Esophagus squamous epithelium (tissue), 5 donors: ENCODE measurements around the gene ITPA. TPM values are rescaled to one million over a fixed set of nuclear protein-coding genes. Genes with fewer than 3 reads are reported as not detected.

Experiments used
- DNase-seq: peaks from one replicate; lab custom pipeline; 2025; lab: John Stamatoyannopoulos, UW
- H3K27ac ChIP-seq, 4 donors: fragments of 200-600 bp; sonication (generic); one replicate each; pipeline ENCODE4 v1.5.1; 2016 to 2019; ENCODE audit warnings: mild to moderate bottlenecking in 1 of 4
- H3K27me3 ChIP-seq, 4 donors: fragments of 200-600 bp; sonication (generic); 1 replicate in 3 of 4; 2 replicates in 1 of 4; pipeline versions ENCODE4 v1.5.1 to v1.6.0; 2017 to 2021; ENCODE audit warnings: antibody characterized with exemption in 1 of 4
- H3K36me3 ChIP-seq, 3 donors: fragments of 200-600 bp; sonication (generic); one replicate each; pipeline ENCODE4 v1.5.1; 2016 to 2019
- H3K4me1 ChIP-seq, 3 donors: fragments of 200-600 bp; sonication (generic); one replicate each; pipeline ENCODE4 v1.5.1; 2017 to 2019
- H3K4me3 ChIP-seq, 4 donors: fragments of 200-600 bp; sonication (generic); 1 replicate in 3 of 4; 2 replicates in 1 of 4; pipeline ENCODE4 v1.5.1; 2016 to 2019; ENCODE audit warnings: mild to moderate bottlenecking in 2 of 4, moderate library complexity in 1 of 4
- H3K9me3 ChIP-seq, 3 donors: fragments of 200-600 bp; sonication (generic); one replicate each; pipeline ENCODE4 v1.5.1; 2016 to 2019
- CTCF ChIP-seq, 6 experiments: fragments of 450-650 bp in 4 of 6; fragments of 200-600 bp in 2 of 6; sonication (generic) in 2 of 6; IDR thresholded peaks; one replicate each; pipeline ENCODE4 v1.5.1; 2016 to 2019; ENCODE audit warnings: antibody characterized with exemption in 6 of 6, mild to moderate bottlenecking in 4 of 6, moderate library complexity in 4 of 6
- POLR2A ChIP-seq, 4 donors: fragments of 450-650 bp; IDR thresholded peaks; one replicate each; pipeline ENCODE4 v1.6.1; 2017; ENCODE audit warnings: antibody characterized with exemption in 4 of 4, mild to moderate bottlenecking in 4 of 4, moderate library complexity in 3 of 4
- WGBS, 2 donors: methylation state at CpG; one replicate each; pipeline ENCODE4 v1.1.5; 2018; 5-methylcytosine and 5-hydroxymethylcytosine counted together
- intact Hi-C: fragments of 100-400 bp; cut with DNase I; formaldehyde crosslinking; loops from one replicate; pipeline ENCODE4 v1.15.0; 2022
- total RNA-seq, 4 donors: library from RNA; depleted of rRNA; stranded (reverse); fragments of >200 nt; gene quantifications; one replicate each; pipeline ENCODE4 v1.1.0, GENCODE V29; 2016
- donor health status: DM: yes; HTN: yes; CAD: no.

The ITPA gene
- total RNA-seq, 4 donors from 2014 or later, result 47.1 to 54.5 (median 48.7) TPM

- Histone ChIP-seq H3K4me3 (no peak overlapping the region), H3K27ac (no peak overlapping the region), H3K9me3 (no peaks in the 10 kb centered on the region), H3K27me3 (no peaks in the 10 kb centered on the region), H3K4me1 (peaks cover 0 to 40% (median 10%) of the 10 kb centered on the region in 3 donors), H3K36me3 (peaks cover 0 to 68% (median 0%) of the 10 kb centered on the region in 3 donors)
- WGBS, 2 donors, result 85 to 88% methylated on average over 8 to 12 of the region's 42 CpGs
- TF ChIP-seq CTCF (IDR thresholded peaks at IDR 0.05) (no peak), POLR2A (IDR thresholded peaks at IDR 0.05) (no peak)
- intact Hi-C loops, result no loop called here
- no peak for DNase-seq
These were observed 18.8 kb downstream of the ITPA start for GRCh38 chr20:3227936-3228749.

GRCh38 chr20:3228750-3229032, 19.4 kb downstream of the ITPA start:
- no peak overlapping the region for H3K4me3 ChIP-seq
- H3K27ac ChIP-seq, result no peak overlapping the region
- TF ChIP-seq CTCF (IDR thresholded peaks at IDR 0.05) (no peak), POLR2A (IDR thresholded peaks at IDR 0.05) (no peak)
- peaks cover 0 to 64% (median 0%) of the 10 kb centered on the region in 3 donors for H3K36me3 ChIP-seq
- DNase-seq, result no peak
- H3K9me3 ChIP-seq, result no peaks in the 10 kb centered on the region
- H3K4me1 ChIP-seq, result peaks cover 0 to 35% (median 10%) of the 10 kb centered on the region in 3 donors
- 87% methylated on average over 6 of the region's 11 CpGs; no CpG with 5 or more reads in 1 of the 2 donors for WGBS, 2 donors
- H3K27me3 ChIP-seq, result no peaks in the 10 kb centered on the region
- intact Hi-C loops, result no loop called here

GRCh38 chr20:3229158-3229557, 19.9 kb downstream of the ITPA start:
- Histone ChIP-seq H3K36me3 (peaks cover 0 to 64% (median 0%) of the 10 kb centered on the region in 3 donors), H3K27ac (no peak overlapping the region), H3K9me3 (no peaks in the 10 kb centered on the region), H3K4me3 (no peak overlapping the region), H3K27me3 (no peaks in the 10 kb centered on the region), H3K4me1 (peaks cover 0 to 30% (median 10%) of the 10 kb centered on the region in 3 donors)
- intact Hi-C loops, result no loop called here
- WGBS, 2 donors, result 100% methylated on average over 6 of the region's 22 CpGs; no CpG with 5 or more reads in 1 of the 2 donors
- no peak for TF ChIP-seq POLR2A (IDR thresholded peaks at IDR 0.05)
- no peak for DNase-seq

DNA sequence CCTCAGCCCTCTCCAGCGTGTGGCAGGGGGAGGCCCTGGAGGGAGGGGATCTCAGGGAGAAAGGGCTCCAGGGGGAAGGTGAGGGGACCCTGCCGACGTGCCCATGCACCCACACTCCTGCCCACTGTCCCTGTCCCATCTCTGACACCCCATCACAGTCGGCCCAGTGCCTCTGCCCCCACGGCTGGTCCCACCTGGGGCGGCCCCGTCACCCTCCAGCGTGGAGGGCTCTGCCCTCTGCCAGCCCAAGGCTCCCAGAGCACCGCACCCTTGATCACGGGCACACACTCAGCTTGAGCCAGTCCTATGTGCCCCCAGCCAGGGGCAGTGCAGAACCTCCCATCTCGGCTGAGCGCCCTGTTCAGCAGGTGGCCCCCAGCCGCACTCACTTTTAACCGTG, 20.5 kb downstream of the ITPA start:
- intact Hi-C loops, result no loop called here
- peaks cover 0 to 63% (median 0%) of the 10 kb centered on the region in 3 donors for H3K36me3 ChIP-seq
- peaks cover 0 to 24% (median 8%) of the 10 kb centered on the region in 3 donors for H3K4me1 ChIP-seq
- TF ChIP-seq CTCF (IDR thresholded peaks at IDR 0.05) (no peak), POLR2A (IDR thresholded peaks at IDR 0.05) (no peak)
- H3K27me3 ChIP-seq, result peaks cover 0 to 5% (median 0%) of the 10 kb centered on the region in 4 donors
- no peak overlapping the region for H3K4me3 ChIP-seq
- no peak overlapping the region for H3K27ac ChIP-seq
- 94 to 100% methylated on average over 1 to 9 of the region's 14 CpGs for WGBS, 2 donors
- H3K9me3 ChIP-seq, result no peaks in the 10 kb centered on the region
- no peak for DNase-seq

DNA sequence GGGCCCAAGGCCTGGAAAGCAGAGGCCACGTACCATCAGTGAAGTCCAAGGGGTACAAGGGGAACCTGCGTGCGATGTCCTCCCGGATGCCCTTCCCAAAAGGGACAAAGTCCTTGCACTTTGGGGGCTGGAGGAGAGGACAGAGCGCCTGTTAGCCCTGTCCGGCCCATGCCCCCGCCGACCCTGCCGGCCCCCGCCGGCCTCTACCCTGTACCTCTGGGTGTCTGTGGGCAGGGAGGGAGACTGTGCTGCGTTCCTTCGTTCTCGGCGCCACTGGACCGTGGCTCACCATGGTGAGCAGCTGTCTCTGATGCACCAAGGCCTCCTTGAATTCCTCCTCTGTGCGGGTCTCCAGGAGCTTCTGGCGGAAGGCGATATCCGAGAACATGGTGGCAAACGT, 21.8 kb downstream of the ITPA start:
- Histone ChIP-seq H3K9me3 (no peaks in the 10 kb centered on the region), H3K36me3 (peaks cover 0 to 63% (median 0%) of the 10 kb centered on the region in 3 donors), H3K27me3 (peaks cover 0 to 16% (median 0%) of the 10 kb centered on the region in 4 donors), H3K4me1 (peaks cover 6 to 20% (median 12%) of the 10 kb centered on the region in 3 donors), H3K27ac (no peak overlapping the region), H3K4me3 (no peak overlapping the region)
- 92 to 93% methylated on average over 9 to 10 of the region's 21 CpGs for WGBS, 2 donors
- intact Hi-C loops, result no loop called here
- TF ChIP-seq CTCF (IDR thresholded peaks at IDR 0.05), result no peak
- no peak for TF ChIP-seq POLR2A (IDR thresholded peaks at IDR 0.05)
- no peak for DNase-seq
